ENCODE data around the gene PAFAH1B1. TPM values are rescaled to one million over a fixed set of nuclear protein-coding genes. Genes with fewer than 3 reads are reported as not detected.

The PAFAH1B1 gene
- total RNA-seq, 1 experiment from 2014 or later, result 49.1 TPM

DNA sequence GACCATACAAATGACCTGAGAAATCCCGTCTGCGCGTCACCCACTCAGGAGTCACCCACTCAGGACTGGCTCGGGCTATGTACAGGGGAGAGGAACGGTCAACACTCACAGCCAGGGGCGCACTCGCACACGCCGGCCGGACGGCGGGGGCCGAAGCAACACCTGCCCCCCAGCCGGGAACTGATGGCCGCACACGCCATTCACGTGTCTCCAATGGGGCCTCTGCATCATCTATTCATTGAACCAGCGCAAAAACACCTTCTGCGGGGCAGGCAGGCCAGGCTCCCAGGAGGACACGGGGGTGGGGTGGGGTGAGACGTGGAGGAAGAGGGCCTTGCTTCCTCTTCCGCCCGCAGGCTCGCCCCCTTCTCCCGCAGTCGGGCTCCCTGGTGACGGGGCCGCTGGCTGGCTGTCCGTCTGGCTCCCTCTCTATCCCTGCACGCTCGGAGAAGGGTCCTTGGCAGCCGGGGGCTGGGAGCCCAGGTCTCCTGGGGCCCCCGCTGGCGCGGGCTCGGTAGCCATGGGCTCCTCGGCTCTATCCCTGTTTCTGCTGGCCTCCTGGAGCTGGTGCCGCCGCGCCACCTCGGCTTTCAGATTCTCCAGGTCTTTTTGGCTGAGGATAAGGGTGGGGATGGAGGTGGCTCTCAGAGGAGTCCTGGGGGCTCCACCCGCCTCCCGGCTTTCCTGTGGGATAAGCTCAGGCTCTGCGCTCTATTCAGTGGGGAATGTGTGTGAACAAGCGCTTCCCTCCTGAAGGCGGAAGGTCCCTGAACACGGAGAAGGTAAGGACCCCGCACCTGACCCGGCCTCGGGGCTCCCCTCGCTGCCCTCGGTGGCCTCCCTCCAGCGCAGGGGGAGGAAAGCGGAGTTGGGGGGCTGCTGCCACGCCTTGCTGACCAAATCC, 97.0 kb downstream of the PAFAH1B1 start:
- ATAC-seq (no peak), DNase-seq (no peak)
- H3K4me2 ChIP-seq (ENCODE audit: low read length), result no peak overlapping the region
- intact Hi-C loops (cut with micrococcal nuclease), result no loop called here
- H3K27ac ChIP-seq (ENCODE audit: low read length), result no peak overlapping the region
- no TSS peak for BruUV-seq (replicated peaks)
- no peaks in the 10 kb centered on the region for H3K4me1 ChIP-seq (ENCODE audit: insufficient read depth, low read length)
- H3K36me3 ChIP-seq (ENCODE audit: low read depth, low read length), result no peaks in the 10 kb centered on the region; the same call in 1 of the 2 replicates
- no peak overlapping the region for H3K9ac ChIP-seq (ENCODE audit: low read length)
- H2AFZ ChIP-seq (ENCODE audit: low read length), result no peak overlapping the region
- no peaks in the 10 kb centered on the region for H3F3A ChIP-seq (ENCODE audit: low read length, unreplicated experiment)
- H3K9me2 ChIP-seq (replicated peaks; ENCODE audit: low read length), result no peaks in the 10 kb centered on the region
- TF ChIP-seq EZH2 (IDR thresholded peaks at IDR 0.05; ENCODE audit: low read length, unreplicated experiment) (no peak), EZH2phosphoT487 (IDR thresholded peaks at IDR 0.05; ENCODE audit: borderline replicate concordance, low read length) (no peak)
- TF ChIP-seq, protein P1, sequence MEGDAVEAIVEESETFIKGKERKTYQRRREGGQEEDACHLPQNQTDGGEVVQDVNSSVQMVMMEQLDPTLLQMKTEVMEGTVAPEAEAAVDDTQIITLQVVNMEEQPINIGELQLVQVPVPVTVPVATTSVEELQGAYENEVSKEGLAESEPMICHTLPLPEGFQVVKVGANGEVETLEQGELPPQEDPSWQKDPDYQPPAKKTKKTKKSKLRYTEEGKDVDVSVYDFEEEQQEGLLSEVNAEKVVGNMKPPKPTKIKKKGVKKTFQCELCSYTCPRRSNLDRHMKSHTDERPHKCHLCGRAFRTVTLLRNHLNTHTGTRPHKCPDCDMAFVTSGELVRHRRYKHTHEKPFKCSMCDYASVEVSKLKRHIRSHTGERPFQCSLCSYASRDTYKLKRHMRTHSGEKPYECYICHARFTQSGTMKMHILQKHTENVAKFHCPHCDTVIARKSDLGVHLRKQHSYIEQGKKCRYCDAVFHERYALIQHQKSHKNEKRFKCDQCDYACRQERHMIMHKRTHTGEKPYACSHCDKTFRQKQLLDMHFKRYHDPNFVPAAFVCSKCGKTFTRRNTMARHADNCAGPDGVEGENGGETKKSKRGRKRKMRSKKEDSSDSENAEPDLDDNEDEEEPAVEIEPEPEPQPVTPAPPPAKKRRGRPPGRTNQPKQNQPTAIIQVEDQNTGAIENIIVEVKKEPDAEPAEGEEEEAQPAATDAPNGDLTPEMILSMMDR (conservative IDR thresholded peaks at IDR 0.05; ENCODE audit: low read depth, low read length), result no peak
- no peak overlapping the region for H3K4me3 ChIP-seq (ENCODE audit: low read length)
- CTCF ChIA-PET, result no interaction called here
- no peaks in the 10 kb centered on the region for H4K20me1 ChIP-seq (ENCODE audit: low read length)
- POLR2A ChIA-PET (ENCODE audit: unreplicated experiment), result no interaction called here
- no peaks in the 10 kb centered on the region for H3K27me3 ChIP-seq (ENCODE audit: low read length)
- H3K79me2 ChIP-seq (ENCODE audit: low read length), result no peaks in the 10 kb centered on the region
- H3K9me3 ChIP-seq (ENCODE audit: low read length), result no peaks in the 10 kb centered on the region

- Histone ChIP-seq H3K27me3 (ENCODE audit: low read length) (no peaks in the 10 kb centered on the region), H3K4me1 (ENCODE audit: insufficient read depth, low read length) (no peaks in the 10 kb centered on the region), H3F3A (ENCODE audit: low read length, unreplicated experiment) (no peaks in the 10 kb centered on the region), H4K20me1 (ENCODE audit: low read length) (no peaks in the 10 kb centered on the region), H3K4me3 (ENCODE audit: low read length) (no peak overlapping the region), H3K79me2 (ENCODE audit: low read length) (no peaks in the 10 kb centered on the region), H3K9ac (ENCODE audit: low read length) (no peak overlapping the region), H2AFZ (ENCODE audit: low read length) (no peak overlapping the region), H3K9me2 (replicated peaks; ENCODE audit: low read length) (no peaks in the 10 kb centered on the region), H3K9me3 (ENCODE audit: low read length) (no peaks in the 10 kb centered on the region), H3K36me3 (ENCODE audit: low read depth, low read length) (no peaks in the 10 kb centered on the region; the same call in 1 of the 2 replicates), H3K27ac (ENCODE audit: low read length) (no peak overlapping the region), H3K4me2 (ENCODE audit: low read length) (no peak overlapping the region)
- TF ChIP-seq EZH2 (IDR thresholded peaks at IDR 0.05; ENCODE audit: low read length, unreplicated experiment), result no peak
- no peak for TF ChIP-seq EZH2phosphoT487 (IDR thresholded peaks at IDR 0.05; ENCODE audit: borderline replicate concordance, low read length)
- TF ChIP-seq, protein P1 (conservative IDR thresholded peaks at IDR 0.05; ENCODE audit: low read depth, low read length), result no peak
- no peak for ATAC-seq
- intact Hi-C loops (cut with micrococcal nuclease), result no loop called here
- POLR2A ChIA-PET (ENCODE audit: unreplicated experiment), result no interaction called here
- BruUV-seq (replicated peaks), result no TSS peak
- DNase-seq, result no peak
- CTCF ChIA-PET, result no interaction called here
Measured at GRCh38 chr17:2691069-2691871, 97.8 kb downstream of the PAFAH1B1 start.

Data from PC-3 (cell line).